Spleen (tissue), 7 donors: ENCODE data around the gene AHI1.

Experiments used
- CTCF ChIP-seq, 11 experiments: fragments of 200-600 bp in 7 of 11; fragments of 450-650 bp in 4 of 11; sonication (generic) in 4 of 11; IDR thresholded peaks in 8 of 11; conservative IDR thresholded peaks in 3 of 11; 1 replicate in 7 of 11; 2 replicates in 4 of 11; pipeline versions ENCODE4 v1.4.0 to v1.8.0; 2016 to 2021; ENCODE audit warnings: antibody characterized with exemption in 11 of 11, inconsistent platforms in 4 of 11, mild to moderate bottlenecking in 1 of 11
- POLR2A ChIP-seq, 3 donors: fragments of 450-650 bp; IDR thresholded peaks; one replicate each; pipeline ENCODE4 v1.5.1; 2017; ENCODE audit warnings: antibody characterized with exemption in 3 of 3, mild to moderate bottlenecking in 1 of 3
- POLR2AphosphoS5 ChIP-seq, 3 donors: sonication (generic); formaldehyde crosslinking; IDR thresholded peaks; one replicate each; pipeline ENCODE4 v1.5.1; 2017; ENCODE audit warnings: antibody characterized with exemption in 3 of 3
- donor health status: DM: no; HTN: no; CAD: no; lungs with moderate emphysema.
- donor health status: DM: no; HTN: no; CAD: no.
- donor health status: DM: no; HTN: no; CAD: no.

DNA sequence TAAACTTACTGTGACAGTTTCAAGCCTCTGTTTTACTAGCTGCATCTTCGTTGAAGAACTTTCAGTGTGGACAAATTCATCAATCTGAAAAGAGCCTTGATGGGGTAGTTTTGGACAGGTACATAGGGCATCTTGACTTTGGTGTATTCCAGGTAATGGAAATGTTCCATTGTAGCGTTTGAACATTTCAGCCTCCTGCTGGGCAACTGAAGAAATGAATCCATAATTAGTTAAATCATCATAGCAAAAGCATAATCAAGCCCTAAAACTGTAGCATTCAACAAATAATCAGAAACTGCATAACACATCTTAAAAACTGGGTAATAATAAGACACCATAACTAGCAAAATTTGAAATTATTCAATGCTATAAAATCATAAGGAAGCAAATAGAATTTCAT, 86.2 kb downstream of the AHI1 start:
- TF ChIP-seq CTCF (IDR thresholded peaks at IDR 0.05 in 8 of 11, conservative IDR thresholded peaks at IDR 0.05 in 3 of 11) (no peak), POLR2A (IDR thresholded peaks at IDR 0.05) (no peak), POLR2AphosphoS5 (IDR thresholded peaks at IDR 0.05) (no peak)
